HepG2 (cell line): Measurements from ENCODE around the gene NAB2. TPM values are rescaled to one million over a fixed set of nuclear protein-coding genes. Genes with fewer than 3 reads are reported as not detected.

ENCODE experiments used
- ATAC-seq: fragments of 200-7000 bp; cut with Tn5 transposase; 3 replicates; pipeline ENCODE4 v1.9.1; 2020; ENCODE audit warnings: mild to moderate bottlenecking, moderate library complexity
- BruUV-seq: library from RNA; stranded (reverse); fragments of 400-500 nt; replicated peaks from 2 replicates; lab custom pipeline; 2021; lab: Mats Ljungman, UMichigan
- CTCF ChIA-PET: fragments of 300-600 bp; formaldehyde crosslinking; extraction: SDS; loops from one replicate; lab custom pipeline; 2021; ENCODE audit warnings: low total read pairs, inconsistent platforms, low intra/inter-chr PET ratio; lab: Yijun Ruan, JAX
- POLR2A ChIA-PET: fragments of 350-600 bp; sonication (Branson Sonifier 250); formaldehyde crosslinking; loops from one replicate; lab custom pipeline; 2020; ENCODE audit warnings: antibody characterized with exemption, inconsistent platforms; lab: Yijun Ruan, JAX
- DNase-seq: peaks from one replicate; pipeline ENCODE4 v3.0.0-alpha.2; 2015; ENCODE audit warnings: low spot score
- FAIRE-seq: peaks from 3 replicates; lab custom pipeline; 2011; peaks lifted over from hg19 to GRCh38; lab: Jason Lieb, UNC
- H2AFZ ChIP-seq: one replicate; pipeline ENCODE4 v1.6.1; 2011; ENCODE audit warnings: low read length, inconsistent platforms
- H3K27ac ChIP-seq: fragments of 300-600 bp; 3 replicates; pipeline ENCODE4 v1.8.0; 2011; ENCODE audit warnings: mixed run types, mild to moderate bottlenecking, mixed read lengths, low read length, inconsistent platforms; ENCODE audit not compliant: insufficient read depth; ENCODE audit errors: extremely low read length
- H3K27me3 ChIP-seq, 2 experiments: fragments of 200-600 bp in 1 of 2; 2 replicates in 1 of 2; 3 replicates in 1 of 2; pipeline versions ENCODE4 v1.6.0 to v1.8.0; 2011; ENCODE audit warnings: low read length in 2 of 2, mild to moderate bottlenecking in 2 of 2, moderate library complexity in 2 of 2, inconsistent platforms in 1 of 2; ENCODE audit not compliant: insufficient read depth in 2 of 2, control insufficient read depth in 1 of 2
- H3K36me3 ChIP-seq, 2 experiments: fragments of 200-600 bp in 1 of 2; replicated peaks in 1 of 2; 2 replicates in 1 of 2; 3 replicates in 1 of 2; pipeline versions ENCODE4 v1.5.1 to v1.8.0; 2011; ENCODE audit warnings: low read length in 2 of 2, inconsistent platforms in 1 of 2; ENCODE audit not compliant: insufficient read depth in 2 of 2, control insufficient read depth in 1 of 2
- H3K4me1 ChIP-seq: 2 replicates; pipeline ENCODE4 v1.5.1; 2012; ENCODE audit warnings: low read length, inconsistent platforms; ENCODE audit not compliant: insufficient read depth
- H3K4me2 ChIP-seq: 2 replicates; pipeline ENCODE4 v1.6.0; 2011; ENCODE audit warnings: low read depth, low read length, inconsistent platforms
- H3K4me3 ChIP-seq, 3 experiments: fragments of 200-600 bp in 1 of 3; sonication (generic), shearing (Covaris generic) in 1 of 3; replicated peaks in 1 of 3; 2 replicates each; pipeline ENCODE4 v1.5.1; 2011 to 2016; ENCODE audit warnings: low read length in 3 of 3, inconsistent platforms in 2 of 3, low read depth in 2 of 3, mild to moderate bottlenecking in 2 of 3, control low read depth in 1 of 3, mixed read lengths in 1 of 3; ENCODE audit not compliant: insufficient read depth in 1 of 3
- H3K79me2 ChIP-seq: one replicate; pipeline ENCODE4 v1.6.1; 2011; ENCODE audit warnings: low read length, inconsistent platforms; ENCODE audit not compliant: insufficient read depth
- H3K9ac ChIP-seq: 2 replicates; pipeline ENCODE4 v1.6.0; 2011; ENCODE audit warnings: mild to moderate bottlenecking, low read depth, low read length, inconsistent platforms; ENCODE audit not compliant: insufficient read depth
- H3K9me3 ChIP-seq: 2 replicates; pipeline ENCODE4 v1.5.1; 2012; ENCODE audit warnings: mild to moderate bottlenecking, low read length
- H4K20me1 ChIP-seq: 2 replicates; pipeline ENCODE4 v1.6.0; 2011; ENCODE audit warnings: inconsistent platforms, mild to moderate bottlenecking, low read length, moderate library complexity; ENCODE audit not compliant: insufficient read depth
- ATF7 ChIP-seq, 2 experiments: fragments of 450-650 bp in 1 of 2; sonication (generic) in 1 of 2; formaldehyde crosslinking in 1 of 2; IDR thresholded peaks; 2 replicates each; pipeline versions ENCODE4 v1.4.0 to v1.6.1; 2016 to 2020; ENCODE audit warnings: antibody characterized with exemption in 1 of 2, mild to moderate bottlenecking in 1 of 2, missing genetic modification reagents in 1 of 2
- CAMTA2 ChIP-seq: sonication (generic); formaldehyde crosslinking; IDR thresholded peaks from 2 replicates; pipeline ENCODE4 v1.4.0; 2020; ENCODE audit warnings: mild to moderate bottlenecking, missing genetic modification reagents, borderline replicate concordance
- EEA1 ChIP-seq: sonication (generic); formaldehyde crosslinking; IDR thresholded peaks from 2 replicates; pipeline ENCODE4 v1.5.1; 2020; ENCODE audit warnings: mild to moderate bottlenecking, missing genetic modification reagents, borderline replicate concordance
- ESRRA ChIP-seq: sonication (generic); formaldehyde crosslinking; IDR thresholded peaks from 2 replicates; pipeline ENCODE4 v1.5.1; 2020; ENCODE audit warnings: mild to moderate bottlenecking, low read depth, missing genetic modification reagents
- EZH2 ChIP-seq: conservative IDR thresholded peaks from 2 replicates; pipeline ENCODE4 v1.6.1; 2012; ENCODE audit warnings: mild to moderate bottlenecking, low read depth, low read length, moderate library complexity
- FOXK1 ChIP-seq: sonication (generic); formaldehyde crosslinking; IDR thresholded peaks from 2 replicates; pipeline ENCODE4 v1.4.0; 2020; ENCODE audit warnings: low read depth, missing genetic modification reagents, borderline replicate concordance
- GRHL1 ChIP-seq: sonication (generic); formaldehyde crosslinking; conservative IDR thresholded peaks from 2 replicates; pipeline ENCODE4 v1.8.0; 2022; ENCODE audit warnings: missing genetic modification reagents
- MIER2 ChIP-seq: IDR thresholded peaks from 2 replicates; pipeline ENCODE4 v1.6.1; 2016; ENCODE audit warnings: missing biosample characterization, missing genetic modification reagents
- MXI1 ChIP-seq: IDR thresholded peaks from 3 replicates; pipeline ENCODE4 v1.6.1; 2012; ENCODE audit warnings: low read depth, low read length, inconsistent platforms, borderline replicate concordance
- NFYB ChIP-seq: sonication (generic); formaldehyde crosslinking; IDR thresholded peaks from 2 replicates; pipeline ENCODE4 v1.4.0; 2020; ENCODE audit warnings: missing genetic modification reagents
- PRPF4 ChIP-seq: fragments of 200-400 bp; formaldehyde crosslinking; IDR thresholded peaks from 2 replicates; pipeline ENCODE4 v1.6.1; 2016; ENCODE audit warnings: low read length, low read depth; ENCODE audit not compliant: poor library complexity, severe bottlenecking
- SOX6 ChIP-seq, 2 experiments: fragments of 450-650 bp in 1 of 2; sonication (generic) in 1 of 2; formaldehyde crosslinking in 1 of 2; IDR thresholded peaks; 2 replicates each; pipeline versions ENCODE4 v1.4.0 to v1.6.1; 2017 to 2020; ENCODE audit warnings: antibody characterized with exemption in 1 of 2, mild to moderate bottlenecking in 1 of 2, missing genetic modification reagents in 1 of 2
- TOPORS ChIP-seq: sonication (generic); formaldehyde crosslinking; IDR thresholded peaks from 2 replicates; pipeline ENCODE4 v1.8.0; 2023; ENCODE audit warnings: mild to moderate bottlenecking, missing genetic modification reagents
- ZBTB34 ChIP-seq: sonication (generic); formaldehyde crosslinking; IDR thresholded peaks from 2 replicates; pipeline ENCODE4 v1.8.0; 2022; ENCODE audit warnings: mild to moderate bottlenecking, missing genetic modification reagents
- ZBTB49 ChIP-seq: sonication (generic); formaldehyde crosslinking; IDR thresholded peaks from 2 replicates; pipeline ENCODE4 v1.4.0; 2020; ENCODE audit warnings: missing genetic modification reagents, borderline replicate concordance
- ZBTB7A ChIP-seq: sonication (generic); formaldehyde crosslinking; IDR thresholded peaks from 2 replicates; pipeline ENCODE4 v1.8.0; 2022; ENCODE audit warnings: mild to moderate bottlenecking, missing genetic modification reagents
- ZNF232 ChIP-seq: sonication (generic); formaldehyde crosslinking; IDR thresholded peaks from 2 replicates; pipeline ENCODE4 v1.4.0; 2020; ENCODE audit warnings: missing genetic modification reagents, borderline replicate concordance
- WGBS: methylation state at CpG from one replicate; pipeline ENCODE4 v1.1.6; 2017; ENCODE audit warnings: low lambda C conversion rate; 5-methylcytosine and 5-hydroxymethylcytosine counted together
- in situ Hi-C: cut with HindIII; loops from 2 replicates; pipeline ENCODE4 v1.10.0; 2017; ENCODE audit warnings: low pct_unique_long_range_greater_than_20kb; ENCODE audit not compliant: extremely low pct_ligation_motif_present
- intact Hi-C: fragments of 100-400 bp; cut with micrococcal nuclease; formaldehyde crosslinking; loops from one replicate; pipeline ENCODE4 v1.10.0; 2022; ENCODE audit not compliant: unreplicated experiment
- polyA plus RNA-seq, 8 experiments: library from polyadenylated mRNA; depleted of rRNA in 3 of 8; stranded (reverse) in 7 of 8; unstranded in 1 of 8; fragments of >200 nt; fragmentation: Illumina TruSeq in 4 of 8; extraction: Trizol in 4 of 8; gene quantifications; 2 replicates each; pipeline versions ENCODE4 v1.2.1 to v1.2.3, GENCODE V29; 2011 to 2016; ENCODE audit warnings: low read depth in 4 of 8, missing spikeins in 1 of 8, mixed read lengths in 1 of 8; ENCODE audit not compliant: insufficient read depth in 1 of 8
- total RNA-seq, 5 experiments: library from RNA; depleted of rRNA; stranded (reverse); fragments of >200 nt; fragmentation: Illumina TruSeq; extraction: Trizol; gene quantifications; 2 replicates each; pipeline ENCODE4 v1.2.3, GENCODE V29; 2016; ENCODE audit warnings: low read depth in 1 of 5

The NAB2 gene
- total and polyA plus RNA-seq, 2 of the 13 experiments (the other 11 are each of a cell fraction or from before 2014, with no cell fraction given) = 11.7 to 12.9 TPM

- TF ChIP-seq SOX6 (IDR thresholded peaks at IDR 0.05) (no peak), SOX6 (CRISPR knock-in tag; IDR thresholded peaks at IDR 0.05) (0 out of 2 replicates have a peak, but pooled peaks have one; percentile 23), ESRRA (CRISPR knock-in tag) (no peak), ZBTB7A (CRISPR knock-in tag) (peak; percentile 67; the same call in 1 of the 2 replicates)
These were observed 44.2 kb downstream of the NAB2 start (continued) for GRCh38 chr12:57133013-57133569.

GRCh38 chr12:57133916-57134315 is 45.0 kb downstream of the NAB2 start:
- Histone ChIP-seq H2AFZ (no peak overlapping the region), H3K4me1 (peaks cover 93% of the 10 kb centered on the region), H3K27me3 (no peaks in the 10 kb centered on the region; a peak in 1 of 5 replicates), H4K20me1 (peaks cover 33% of the 10 kb centered on the region), H3K9ac (no peak overlapping the region), H3K4me2 (0 out of 2 replicates have a peak overlapping the region, but pooled peaks have one; percentile 0), H3K36me3 (peaks cover 7 to 12% of the 10 kb centered on the region in 2 experiments; a peak in 2 of 5 replicates), H3K9me3 (no peaks in the 10 kb centered on the region), H3K27ac (no peak overlapping the region), H3K4me3 (no peak overlapping the region; a peak in 1 of 6 replicates), H3K79me2 (peaks cover 66% of the 10 kb centered on the region)
- no TSS peak for BruUV-seq
- FAIRE-seq (no peak), DNase-seq (no peak), ATAC-seq (no peak)
- ChIA-PET CTCF (no interaction called here), POLR2A (interaction anchor here (5.2 to 16.0 kb wide), 2 partner anchors 16 to 22 kb away, joined by 19 to 827 read pairs; partner anchors contain the start of genes LRP1-AS and STAT6)
- 93% methylated on average over 5 of the region's 6 CpGs for WGBS
- intact Hi-C loops = no loop called here
- TF ChIP-seq ATF7 (IDR thresholded peaks at IDR 0.05) (no peak), ATF7 (CRISPR knock-in tag; IDR thresholded peaks at IDR 0.05) (no peak), ZBTB34 (CRISPR knock-in tag) (no peak), CAMTA2 (CRISPR knock-in tag) (no peak), EEA1 (no peak), EZH2 (no peak), MXI1 (no peak), ZBTB49 (no peak), TOPORS (CRISPR knock-in tag) (no peak), ZNF232 (CRISPR knock-in tag) (no peak), NFYB (CRISPR knock-in tag) (no peak), GRHL1 (CRISPR knock-in tag) (no peak), PRPF4 (no peak), MIER2 (CRISPR knock-in tag) (no peak), FOXK1 (no peak)
- in situ Hi-C loops = loop anchor here (5.0 kb wide), 1 partner anchor 43 kb away; no protein-coding TSS in a partner anchor
